K562 (cell line): ENCODE measurements around the gene S100A3. TPM values are rescaled to one million over a fixed set of nuclear protein-coding genes. Genes with fewer than 3 reads are reported as not detected.
A peak's percentile ranks its signal among the peaks of the same experiment; 100 is the strongest.

Source experiments
- ATAC-seq: fragments of 200-7000 bp; cut with Tn5 transposase; 3 replicates; pipeline ENCODE4 v1.9.1; 2020; ENCODE audit warnings: moderate library complexity
- BruUV-seq: library from RNA; stranded (reverse); fragments of 400-500 nt; replicated peaks from 2 replicates; lab custom pipeline; 2021; lab: Mats Ljungman, UMichigan
- CTCF ChIA-PET: fragments of 300-600 bp; formaldehyde crosslinking; extraction: SDS; loops from one replicate; lab custom pipeline; 2021; ENCODE audit warnings: low intra/inter-chr PET ratio; lab: Yijun Ruan, JAX
- POLR2A ChIA-PET: fragments of 300-600, 350-650 bp; sonication (Branson Sonifier 250); formaldehyde crosslinking; extraction: SDS; loops from one replicate; lab custom pipeline; 2021; ENCODE audit warnings: antibody characterized with exemption, inconsistent platforms; lab: Yijun Ruan, JAX
- DNase-seq, 4 experiments: peaks; one replicate each; pipeline versions ENCODE4 v3.0.0 to v3.0.0-alpha.2; 2011 to 2018; ENCODE audit warnings: low spot score in 3 of 4, mixed read lengths in 3 of 4; ENCODE audit errors: extremely low read depth in 1 of 4
- FAIRE-seq: peaks from 2 replicates; lab custom pipeline; 2011; peaks lifted over from hg19 to GRCh38; lab: Jason Lieb, UNC
- H2AFZ ChIP-seq: 2 replicates; pipeline ENCODE4 v1.6.0; 2011; ENCODE audit warnings: low read depth, low read length, control low read depth, inconsistent platforms
- H3K27ac ChIP-seq: fragments of 200-600 bp; 3 replicates; pipeline ENCODE4 v1.8.0; 2011; ENCODE audit warnings: low read depth, mild to moderate bottlenecking, control low read depth, inconsistent platforms, low read length, moderate library complexity, mixed read lengths; ENCODE audit errors: extremely low read depth
- H3K27me3 ChIP-seq, 2 experiments: fragments of 300-600 bp in 1 of 2; 2 replicates in 1 of 2; 3 replicates in 1 of 2; pipeline versions ENCODE4 v1.6.0 to v1.8.0; 2011; ENCODE audit warnings: inconsistent platforms in 2 of 2, low read length in 2 of 2, mild to moderate bottlenecking in 1 of 2, mixed read lengths in 1 of 2, moderate library complexity in 1 of 2; ENCODE audit not compliant: control insufficient read depth in 2 of 2, insufficient read depth in 2 of 2
- H3K36me3 ChIP-seq: fragments of 300-600 bp; 3 replicates; pipeline ENCODE4 v1.8.0; 2011; ENCODE audit warnings: mild to moderate bottlenecking, low read length, inconsistent platforms; ENCODE audit not compliant: control insufficient read depth, insufficient read depth
- H3K4me1 ChIP-seq, 2 experiments: fragments of 200-600 bp in 1 of 2; replicated peaks in 1 of 2; 2 replicates in 1 of 2; 3 replicates in 1 of 2; pipeline versions ENCODE4 v1.5.1 to v1.8.0; 2011; ENCODE audit warnings: inconsistent platforms in 2 of 2, low read length in 2 of 2, mild to moderate bottlenecking in 1 of 2, mixed read lengths in 1 of 2, moderate library complexity in 1 of 2; ENCODE audit not compliant: control insufficient read depth in 2 of 2, insufficient read depth in 2 of 2
- H3K4me2 ChIP-seq: 2 replicates; pipeline ENCODE4 v1.6.1; 2011; ENCODE audit warnings: low read length, control low read depth, inconsistent platforms, mixed read lengths; ENCODE audit not compliant: insufficient read depth
- H3K4me3 ChIP-seq: fragments of 200-600 bp; sonication (generic), shearing (Covaris generic); 2 replicates; pipeline ENCODE4 v1.5.1; 2016; ENCODE audit warnings: control low read depth, inconsistent platforms
- H3K79me2 ChIP-seq: fragments of 200-600 bp; 3 replicates; pipeline ENCODE4 v1.8.0; 2011; ENCODE audit warnings: low read length, inconsistent platforms; ENCODE audit not compliant: control insufficient read depth, insufficient read depth
- H3K9ac ChIP-seq, 2 experiments: 2 replicates each; pipeline versions ENCODE4 v1.6.0 to v1.6.1; 2011; ENCODE audit warnings: low read depth in 2 of 2, low read length in 2 of 2, control low read depth in 1 of 2, inconsistent platforms in 1 of 2, mild to moderate bottlenecking in 1 of 2, mixed read lengths in 1 of 2; ENCODE audit not compliant: insufficient read depth in 1 of 2
- H3K9me1 ChIP-seq: one replicate; pipeline ENCODE4 v1.6.0; 2011; ENCODE audit warnings: inconsistent platforms, mild to moderate bottlenecking, low read length, moderate library complexity; ENCODE audit not compliant: control insufficient read depth, insufficient read depth
- H3K9me3 ChIP-seq: replicated peaks from 2 replicates; pipeline ENCODE4 v1.5.1; 2011; ENCODE audit warnings: low read depth, low read length, inconsistent platforms; ENCODE audit not compliant: control insufficient read depth, insufficient read depth
- H4K20me1 ChIP-seq: replicated peaks from 2 replicates; pipeline ENCODE4 v1.6.1; 2011; ENCODE audit warnings: low read length, inconsistent platforms, mixed read lengths; ENCODE audit not compliant: control insufficient read depth, insufficient read depth
- CEBPB ChIP-seq: fragments of 450-650 bp; IDR thresholded peaks from 2 replicates; pipeline ENCODE4 v1.6.1; 2016; ENCODE audit warnings: missing genetic modification characterization, missing compliant biosample characterization
- ZNF174 ChIP-seq: fragments of 250-450 bp; sonication (Bioruptor Pico); IDR thresholded peaks from 2 replicates; pipeline ENCODE4 v1.4.0; 2020; ENCODE audit warnings: mild to moderate bottlenecking
- ZNF280A ChIP-seq: fragments of 450-650 bp; IDR thresholded peaks from 2 replicates; pipeline ENCODE4 v1.6.1; 2018; ENCODE audit warnings: mild to moderate bottlenecking, low read depth; ENCODE audit not compliant: partially characterized antibody
- ZNF354B ChIP-seq: fragments of 250-450 bp; sonication (Bioruptor Pico); IDR thresholded peaks from 2 replicates; pipeline ENCODE4 v1.4.0; 2020
- ZNF785 ChIP-seq: fragments of 250-450 bp; sonication (Bioruptor Pico); IDR thresholded peaks from 2 replicates; pipeline ENCODE4 v1.4.0; 2020; ENCODE audit warnings: mild to moderate bottlenecking
- WGBS: fragments of 100-300 bp; shearing (Covaris generic); methylation state at CpG from one replicate; pipeline ENCODE4 v1.1.6; 2016; ENCODE audit warnings: low coverage, mixed read lengths; ENCODE audit not compliant: insufficient coverage; ENCODE audit errors: missing lambda C conversion rate; 5-methylcytosine and 5-hydroxymethylcytosine counted together
- in situ Hi-C: fragments of 300-500 bp; cut with MboI; formaldehyde crosslinking; loops from 4 replicates; pipeline ENCODE4 v1.15.0; 2018; ENCODE audit warnings: inconsistent platforms, mixed read lengths
- intact Hi-C: fragments of 100-400 bp; cut with micrococcal nuclease; formaldehyde crosslinking; loops from 2 replicates; pipeline ENCODE4 v1.14.2; 2022
- polyA plus RNA-seq, 8 experiments: library from polyadenylated mRNA; depleted of rRNA in 4 of 8; stranded (reverse) in 5 of 8; unstranded in 3 of 8; fragments of >200 nt; fragmentation: Nextera tagmentation in 2 of 8; fragmentation: Illumina TruSeq in 1 of 8; extraction: Ambion mirVana in 2 of 8; extraction: Trizol in 1 of 8; gene quantifications; 2 replicates each; pipeline versions ENCODE4 v1.2.1 to v1.2.3, GENCODE V29; 2011 to 2014; ENCODE audit warnings: inconsistent platforms in 1 of 8, missing spikeins in 1 of 8
- total RNA-seq, 7 experiments: library from RNA; depleted of rRNA in 6 of 7; stranded (reverse); fragments of >200 nt in 6 of 7; fragmentation: Illumina TruSeq in 2 of 7; extraction: Trizol in 2 of 7; gene quantifications; 2 replicates each; pipeline versions ENCODE4 v1.2.1 to v1.2.3, GENCODE V29; 2011 to 2021; ENCODE audit warnings: low replicate concordance in 1 of 7

S100A3 gene
- total and polyA plus RNA-seq, 9 of the 15 experiments (the other 6 are each of a cell fraction or from before 2014, with no cell fraction given), result 0.08 to 1.7 (median 0.18) TPM; not detected in 4

GRCh38 chr1:153571706-153572105, 22.6 kb upstream of the S100A3 start:
- H3K27ac ChIP-seq, result no peak overlapping the region
- intact Hi-C loops (no loop called here), in situ Hi-C loops (no loop called here)
- H3K4me3 ChIP-seq, result no peak overlapping the region
- FAIRE-seq (no peak), ATAC-seq (no peak), DNase-seq (no peak)
- no peaks in the 10 kb centered on the region for H3K9me3 ChIP-seq
- H3K36me3 ChIP-seq, result no peaks in the 10 kb centered on the region
- CTCF ChIA-PET, result interaction anchor here (0.5 to 0.8 kb wide), 3 partner anchors 12 to 39 kb away, joined by 3 read pairs; no protein-coding TSS in a partner anchor
- H3K79me2 ChIP-seq, result no peaks in the 10 kb centered on the region
- POLR2A ChIA-PET, result interaction anchor here (1.0 kb wide), 3 partner anchors 32 to 55 kb away, joined by 3 to 4 read pairs (median 3); partner anchors contain the start of gene S100A13
- no peaks in the 10 kb centered on the region for H4K20me1 ChIP-seq
- H3K9ac ChIP-seq, result peak overlapping the region in 1 of 2 experiments; percentile 41; a peak in 1 of 4 replicates
- H3K4me1 ChIP-seq, result peaks cover 23 to 24% of the 10 kb centered on the region in 2 experiments
- WGBS, result 24% methylated on average over 7 of the region's 7 CpGs
- peaks cover 3% of the 10 kb centered on the region for H3K9me1 ChIP-seq
- H2AFZ ChIP-seq, result peak overlapping the region; percentile 22; the same call in 1 of the 2 replicates
- H3K27me3 ChIP-seq, result no peaks in the 10 kb centered on the region
- no peak for TF ChIP-seq ZNF280A
- TF ChIP-seq ZNF174 (CRISPR knock-in tag), result no peak
- TF ChIP-seq ZNF785 (CRISPR knock-in tag), result no peak
- no peak for TF ChIP-seq CEBPB
- TF ChIP-seq ZNF354B (CRISPR knock-in tag), result no peak
- TF ChIP-seq, all 486 proteins: peak for 0
- H3K4me2 ChIP-seq, result no peak overlapping the region; the same call in 1 of the 2 replicates
- BruUV-seq, result no TSS peak
